ENCODE results near the gene SIPA1.

Gene SIPA1

DNA sequence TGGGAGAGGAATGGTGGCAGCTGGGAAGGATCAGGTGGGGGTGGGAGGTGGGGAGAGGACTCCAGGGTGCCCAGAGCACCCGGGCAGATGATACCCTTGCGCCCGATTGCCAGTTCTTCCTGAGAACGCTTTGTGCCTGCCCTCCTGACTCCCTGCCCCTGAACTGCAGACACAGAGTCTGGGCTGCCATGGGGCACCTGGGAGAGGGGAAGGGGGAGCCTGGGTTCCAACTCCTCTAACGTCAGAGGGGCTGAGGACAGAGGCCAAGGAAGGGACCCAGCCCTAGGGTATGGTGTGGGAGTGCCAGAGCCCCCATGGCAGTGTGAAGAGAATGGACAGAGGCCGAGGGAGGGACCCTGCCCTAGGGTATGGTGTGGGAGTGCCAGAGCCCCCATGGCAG, 41.4 kb upstream of the SIPA1 start:
- DNase-seq: no peak
- in situ Hi-C loops (cut with HindIII; ENCODE audit: low pct_ligation_motif_present, low sequenced_read_pairs): no loop called here
- Histone ChIP-seq H3K27ac (no peak overlapping the region), H3K36me3 (replicated peaks) (peaks cover 24% of the 10 kb centered on the region), H3K27me3 (replicated peaks) (no peaks in the 10 kb centered on the region), H3K4me3 (ENCODE audit: low read depth, low read length) (no peak overlapping the region)
- TF ChIP-seq, protein P1, sequence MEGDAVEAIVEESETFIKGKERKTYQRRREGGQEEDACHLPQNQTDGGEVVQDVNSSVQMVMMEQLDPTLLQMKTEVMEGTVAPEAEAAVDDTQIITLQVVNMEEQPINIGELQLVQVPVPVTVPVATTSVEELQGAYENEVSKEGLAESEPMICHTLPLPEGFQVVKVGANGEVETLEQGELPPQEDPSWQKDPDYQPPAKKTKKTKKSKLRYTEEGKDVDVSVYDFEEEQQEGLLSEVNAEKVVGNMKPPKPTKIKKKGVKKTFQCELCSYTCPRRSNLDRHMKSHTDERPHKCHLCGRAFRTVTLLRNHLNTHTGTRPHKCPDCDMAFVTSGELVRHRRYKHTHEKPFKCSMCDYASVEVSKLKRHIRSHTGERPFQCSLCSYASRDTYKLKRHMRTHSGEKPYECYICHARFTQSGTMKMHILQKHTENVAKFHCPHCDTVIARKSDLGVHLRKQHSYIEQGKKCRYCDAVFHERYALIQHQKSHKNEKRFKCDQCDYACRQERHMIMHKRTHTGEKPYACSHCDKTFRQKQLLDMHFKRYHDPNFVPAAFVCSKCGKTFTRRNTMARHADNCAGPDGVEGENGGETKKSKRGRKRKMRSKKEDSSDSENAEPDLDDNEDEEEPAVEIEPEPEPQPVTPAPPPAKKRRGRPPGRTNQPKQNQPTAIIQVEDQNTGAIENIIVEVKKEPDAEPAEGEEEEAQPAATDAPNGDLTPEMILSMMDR (IDR thresholded peaks at IDR 0.05; ENCODE audit: low read depth, low read length, missing control alignments): no peak

- no peaks in the 10 kb centered on the region for H3K27me3 ChIP-seq (replicated peaks)
- TF ChIP-seq, protein P1 (IDR thresholded peaks at IDR 0.05; ENCODE audit: low read depth, low read length, missing control alignments): no peak
- no peak for DNase-seq
- no peak overlapping the region for H3K4me3 ChIP-seq (ENCODE audit: low read depth, low read length)
- H3K36me3 ChIP-seq (replicated peaks): peaks cover 20% of the 10 kb centered on the region
- H3K27ac ChIP-seq: no peak overlapping the region
- in situ Hi-C loops (cut with HindIII; ENCODE audit: low pct_ligation_motif_present, low sequenced_read_pairs): no loop called here
These were observed 39.6 kb upstream of the SIPA1 start for GRCh38 chr11:65598258-65598699.

- peaks cover 25% of the 10 kb centered on the region for H3K36me3 ChIP-seq (replicated peaks)
- no peak overlapping the region for H3K4me3 ChIP-seq (ENCODE audit: low read depth, low read length)
- in situ Hi-C loops (cut with HindIII; ENCODE audit: low pct_ligation_motif_present, low sequenced_read_pairs): no loop called here
These were observed 38.5 kb upstream of the SIPA1 start for GRCh38 chr11:65599216-65599954.

GRCh38 chr11:65599955-65600246, 38.0 kb upstream of the SIPA1 start:
- H3K27ac ChIP-seq: no peak overlapping the region
- in situ Hi-C loops (cut with HindIII; ENCODE audit: low pct_ligation_motif_present, low sequenced_read_pairs): no loop called here
- TF ChIP-seq, protein P1 (IDR thresholded peaks at IDR 0.05; ENCODE audit: low read depth, low read length, missing control alignments): no peak

More at GRCh38 chr11:65599216-65599954, 38.5 kb upstream of the SIPA1 start:
- TF ChIP-seq, protein P1 (IDR thresholded peaks at IDR 0.05; ENCODE audit: low read depth, low read length, missing control alignments): no peak
- no peak for DNase-seq
- no peaks in the 10 kb centered on the region for H3K27me3 ChIP-seq (replicated peaks)
- no peak overlapping the region for H3K27ac ChIP-seq

GRCh38 chr11:65604258-65604657, 33.6 kb upstream of the SIPA1 start:
- H3K27me3 ChIP-seq (replicated peaks): no peaks in the 10 kb centered on the region
- in situ Hi-C loops (cut with HindIII; ENCODE audit: low pct_ligation_motif_present, low sequenced_read_pairs): no loop called here
- no peak overlapping the region for H3K27ac ChIP-seq
- TF ChIP-seq, protein P1 (IDR thresholded peaks at IDR 0.05; ENCODE audit: low read depth, low read length, missing control alignments): no peak
- peaks cover 37% of the 10 kb centered on the region for H3K36me3 ChIP-seq (replicated peaks)
- H3K4me3 ChIP-seq (ENCODE audit: low read depth, low read length): no peak overlapping the region
- no peak for DNase-seq

More at GRCh38 chr11:65599955-65600246, 38.0 kb upstream of the SIPA1 start:
- Histone ChIP-seq H3K36me3 (replicated peaks) (peaks cover 30% of the 10 kb centered on the region), H3K4me3 (ENCODE audit: low read depth, low read length) (no peak overlapping the region), H3K27me3 (replicated peaks) (no peaks in the 10 kb centered on the region)
- DNase-seq: no peak
